Measurements from ENCODE around the gene CACNA1C.

DNA sequence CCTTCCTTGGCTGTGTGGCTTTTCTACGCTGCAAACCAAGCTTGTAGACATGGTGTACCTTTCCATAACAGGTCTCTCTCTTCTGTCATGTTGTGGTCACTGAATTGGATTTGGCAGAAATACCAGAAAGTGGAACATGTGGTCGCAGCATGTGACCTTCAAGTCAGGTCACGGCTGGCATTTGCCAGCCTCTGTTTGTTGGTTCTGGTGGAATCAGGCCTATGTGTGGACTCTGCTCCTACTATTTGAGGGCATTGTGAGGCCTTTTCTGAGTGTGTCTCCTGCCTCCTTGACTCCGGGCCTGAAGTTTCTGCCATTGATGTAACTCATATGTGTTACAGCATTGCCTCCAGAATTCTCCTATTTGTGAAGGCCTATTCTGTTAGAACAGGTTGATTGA, 116.7 kb downstream of the CACNA1C start:
- TF ChIP-seq, protein P1, sequence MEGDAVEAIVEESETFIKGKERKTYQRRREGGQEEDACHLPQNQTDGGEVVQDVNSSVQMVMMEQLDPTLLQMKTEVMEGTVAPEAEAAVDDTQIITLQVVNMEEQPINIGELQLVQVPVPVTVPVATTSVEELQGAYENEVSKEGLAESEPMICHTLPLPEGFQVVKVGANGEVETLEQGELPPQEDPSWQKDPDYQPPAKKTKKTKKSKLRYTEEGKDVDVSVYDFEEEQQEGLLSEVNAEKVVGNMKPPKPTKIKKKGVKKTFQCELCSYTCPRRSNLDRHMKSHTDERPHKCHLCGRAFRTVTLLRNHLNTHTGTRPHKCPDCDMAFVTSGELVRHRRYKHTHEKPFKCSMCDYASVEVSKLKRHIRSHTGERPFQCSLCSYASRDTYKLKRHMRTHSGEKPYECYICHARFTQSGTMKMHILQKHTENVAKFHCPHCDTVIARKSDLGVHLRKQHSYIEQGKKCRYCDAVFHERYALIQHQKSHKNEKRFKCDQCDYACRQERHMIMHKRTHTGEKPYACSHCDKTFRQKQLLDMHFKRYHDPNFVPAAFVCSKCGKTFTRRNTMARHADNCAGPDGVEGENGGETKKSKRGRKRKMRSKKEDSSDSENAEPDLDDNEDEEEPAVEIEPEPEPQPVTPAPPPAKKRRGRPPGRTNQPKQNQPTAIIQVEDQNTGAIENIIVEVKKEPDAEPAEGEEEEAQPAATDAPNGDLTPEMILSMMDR (IDR thresholded peaks at IDR 0.05; ENCODE audit: low read depth, low read length), result no peak
- TF ChIP-seq POLR2A (IDR thresholded peaks at IDR 0.05; ENCODE audit: extremely low read depth, insufficient read length), result no peak
- TF ChIP-seq MYC (IDR thresholded peaks at IDR 0.05; ENCODE audit: low read depth, low read length), result no peak
